Astrocyte (in vitro differentiated cells and primary cell): ENCODE measurements around the gene CXorf65.

Source experiments
- EZH2 ChIP-seq: IDR thresholded peaks from 2 replicates; pipeline ENCODE4 v1.6.1; 2012; ENCODE audit warnings: mild to moderate bottlenecking, low read length, inconsistent platforms; ENCODE audit not compliant: insufficient read depth
- TF ChIP-seq, protein P1 (sequence below): IDR thresholded peaks from 2 replicates; pipeline ENCODE4 v1.5.1; 2011; ENCODE audit warnings: low read depth, mild to moderate bottlenecking, inconsistent platforms, low read length, moderate library complexity; ENCODE audit not compliant: insufficient read depth

DNA sequence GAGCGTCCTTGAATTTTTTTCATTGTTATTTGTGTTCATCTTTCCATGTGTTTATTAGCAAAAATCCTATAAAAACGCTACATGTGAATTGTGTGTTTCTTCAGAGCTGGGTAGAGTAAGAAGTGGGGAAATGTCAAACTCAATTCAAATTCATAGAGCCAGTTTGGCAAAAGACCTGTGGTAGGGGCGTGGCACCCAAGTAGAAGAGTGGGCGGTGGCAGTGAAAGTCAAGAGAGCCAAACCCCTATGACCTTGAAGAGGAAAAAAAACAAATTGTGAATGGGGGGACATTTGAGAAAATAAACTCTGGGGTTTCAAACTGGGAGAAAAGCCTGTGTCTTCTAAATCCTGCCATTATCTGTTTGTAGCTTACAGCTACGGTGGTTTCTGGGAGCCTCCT, 15.3 kb downstream of the CXorf65 start:
- no peak for TF ChIP-seq EZH2
- TF ChIP-seq, protein P1, sequence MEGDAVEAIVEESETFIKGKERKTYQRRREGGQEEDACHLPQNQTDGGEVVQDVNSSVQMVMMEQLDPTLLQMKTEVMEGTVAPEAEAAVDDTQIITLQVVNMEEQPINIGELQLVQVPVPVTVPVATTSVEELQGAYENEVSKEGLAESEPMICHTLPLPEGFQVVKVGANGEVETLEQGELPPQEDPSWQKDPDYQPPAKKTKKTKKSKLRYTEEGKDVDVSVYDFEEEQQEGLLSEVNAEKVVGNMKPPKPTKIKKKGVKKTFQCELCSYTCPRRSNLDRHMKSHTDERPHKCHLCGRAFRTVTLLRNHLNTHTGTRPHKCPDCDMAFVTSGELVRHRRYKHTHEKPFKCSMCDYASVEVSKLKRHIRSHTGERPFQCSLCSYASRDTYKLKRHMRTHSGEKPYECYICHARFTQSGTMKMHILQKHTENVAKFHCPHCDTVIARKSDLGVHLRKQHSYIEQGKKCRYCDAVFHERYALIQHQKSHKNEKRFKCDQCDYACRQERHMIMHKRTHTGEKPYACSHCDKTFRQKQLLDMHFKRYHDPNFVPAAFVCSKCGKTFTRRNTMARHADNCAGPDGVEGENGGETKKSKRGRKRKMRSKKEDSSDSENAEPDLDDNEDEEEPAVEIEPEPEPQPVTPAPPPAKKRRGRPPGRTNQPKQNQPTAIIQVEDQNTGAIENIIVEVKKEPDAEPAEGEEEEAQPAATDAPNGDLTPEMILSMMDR, result no peak
